Bronchus fibroblast of lung (primary cell): ENCODE measurements around the gene MEPCE. TPM values are rescaled to one million over a fixed set of nuclear protein-coding genes. Genes with fewer than 3 reads are reported as not detected.

Experiments
- total RNA-seq: library from RNA; depleted of rRNA; stranded (reverse); fragments of >200 nt; gene quantifications from 2 replicates; pipeline ENCODE4 v1.2.3, GENCODE V29; 2015

The MEPCE gene
- total RNA-seq: 29.9 and 31.5 TPM in 2 replicates

DNA sequence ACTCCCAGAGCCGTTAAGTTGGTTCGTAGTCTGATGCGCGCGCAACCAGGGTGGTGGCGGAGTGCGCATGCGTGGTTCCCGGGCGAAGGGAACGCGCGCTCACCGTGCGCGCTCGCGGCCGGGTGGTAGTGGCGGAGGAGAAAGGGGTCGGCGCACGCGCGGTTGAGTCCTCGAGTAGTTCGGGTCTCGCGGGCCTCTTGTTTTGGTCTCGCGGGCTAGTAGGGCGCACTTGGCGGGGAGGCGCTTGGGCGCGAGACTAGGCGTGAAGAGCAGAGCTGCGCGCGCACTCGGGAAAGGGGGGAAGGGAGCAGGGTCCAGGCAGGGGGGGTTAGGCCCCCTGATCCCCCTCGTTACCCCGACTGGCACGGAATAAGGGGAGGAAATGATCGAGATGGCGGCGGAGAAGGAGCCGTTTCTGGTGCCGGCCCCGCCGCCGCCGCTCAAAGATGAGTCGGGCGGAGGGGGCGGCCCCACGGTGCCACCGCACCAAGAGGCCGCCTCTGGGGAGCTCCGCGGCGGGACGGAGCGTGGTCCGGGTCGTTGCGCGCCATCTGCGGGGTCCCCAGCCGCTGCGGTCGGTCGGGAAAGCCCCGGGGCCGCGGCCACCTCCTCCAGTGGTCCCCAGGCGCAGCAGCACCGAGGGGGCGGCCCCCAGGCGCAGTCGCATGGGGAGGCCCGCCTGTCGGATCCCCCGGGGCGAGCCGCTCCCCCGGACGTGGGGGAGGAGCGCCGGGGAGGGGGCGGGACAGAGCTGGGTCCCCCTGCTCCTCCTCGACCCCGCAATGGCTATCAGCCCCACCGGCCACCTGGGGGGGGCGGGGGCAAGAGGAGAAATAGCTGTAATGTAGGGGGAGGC is at the start of gene MEPCE:
Gene MEPCE, plus strand, starts transcription at position 195 of the 856 bp plus-strand sequence. Its CDS starts 188 bp downstream, at position 383.

GRCh38 chr7:100428199-100428966 is 1.2 kb upstream of the MEPCE start, which contains the start of gene ZCWPW1:
Gene ZCWPW1 (minus strand): TSS chr7:100428703. CDS start chr7:100420649, 8,054 bp downstream.

GRCh38 chr7:100464210-100464660 is 34.6 kb downstream of the MEPCE start, which contains the start of gene SPACDR:
Gene SPACDR (minus strand): TSS chr7:100464260. CDS start chr7:100464025, 235 bp downstream.

GRCh38 chr7:100478958-100479660 is 49.5 kb downstream of the MEPCE start, which contains the start of gene TSC22D4:
Gene TSC22D4 (minus strand): TSS chr7:100479214. CDS start chr7:100478038, 1,176 bp downstream.

Other genes with a start within 250 kb of the MEPCE start
- not detected in 2 replicates for gene PVRIG, start 209.9 kb upstream of the MEPCE start, total RNA-seq
- gene SPDYE3, start 122.1 kb upstream of the MEPCE start, total RNA-seq: not detected in 2 replicates
- gene PILRB, start 71.7 kb upstream of the MEPCE start, total RNA-seq: 9.1 and 10.4 TPM in 2 replicates
- gene PILRA, start 56.3 kb upstream of the MEPCE start, total RNA-seq: under 0.01 TPM in 1 of 2 replicates, not detected in the other
- 0.30 and 0.50 TPM in 2 replicates for gene ZCWPW1, start 1.1 kb upstream of the MEPCE start, total RNA-seq
- gene PPP1R35, start 6.7 kb downstream of the MEPCE start, total RNA-seq: 46.5 and 62.0 TPM in 2 replicates
- gene SPACDR, start 34.4 kb downstream of the MEPCE start, total RNA-seq: 1.8 and 2.7 TPM in 2 replicates
- gene TSC22D4, start 49.4 kb downstream of the MEPCE start, total RNA-seq: 47.4 and 52.5 TPM in 2 replicates
- 1.8 and 3.9 TPM in 2 replicates for gene NYAP1, start 54.1 kb downstream of the MEPCE start, total RNA-seq
- gene AGFG2, start 109.4 kb downstream of the MEPCE start, total RNA-seq: 9.1 and 16.0 TPM in 2 replicates
- 0.34 and 1.2 TPM in 2 replicates for gene SAP25, start 144.1 kb downstream of the MEPCE start, total RNA-seq
- gene LRCH4, start 156.3 kb downstream of the MEPCE start, total RNA-seq: 34.2 and 58.7 TPM in 2 replicates
- gene FBXO24, start 156.5 kb downstream of the MEPCE start, total RNA-seq: 0.50 and 1.0 TPM in 2 replicates
- gene PCOLCE, start 172.5 kb downstream of the MEPCE start, total RNA-seq: 396 and 411 TPM in 2 replicates
- gene MOSPD3, start 182.7 kb downstream of the MEPCE start, total RNA-seq: 17.2 and 21.4 TPM in 2 replicates
- gene TFR2, start 211.7 kb downstream of the MEPCE start, total RNA-seq: 0.17 and 0.30 TPM in 2 replicates
- gene ACTL6B, start 226.6 kb downstream of the MEPCE start, total RNA-seq: not detected in 2 replicates
- gene GNB2, start 243.9 kb downstream of the MEPCE start, total RNA-seq: 283 and 322 TPM in 2 replicates